Measurements from ENCODE around the gene C1orf53. TPM values are rescaled to one million over a fixed set of nuclear protein-coding genes. Genes with fewer than 3 reads are reported as not detected.

Gene C1orf53
- total RNA-seq, 1 experiment from 2014 or later, result 7.2 TPM

GRCh38 chr1:197944485-197944884, 42.1 kb downstream of the C1orf53 start:
- TF ChIP-seq TCF7L2 (IDR thresholded peaks at IDR 0.05; ENCODE audit: low read depth, low read length) (no peak), POLR2AphosphoS5 (IDR thresholded peaks at IDR 0.05; ENCODE audit: low read depth, low read length) (no peak), CTCF (IDR thresholded peaks at IDR 0.05) (no peak), REST (IDR thresholded peaks at IDR 0.05; ENCODE audit: insufficient read depth in 1 of 2, low read depth in 2 of 2, low read length in 1 of 2) (no peak), SIN3A (IDR thresholded peaks at IDR 0.05; ENCODE audit: borderline replicate concordance, insufficient read depth, low read depth, low read length) (no peak)
- intact Hi-C loops (cut with micrococcal nuclease; ENCODE audit: unreplicated experiment), result no loop called here
- Histone ChIP-seq H3K27ac (ENCODE audit: low read length) (no peak overlapping the region), H3K27me3 (ENCODE audit: control insufficient read depth, insufficient read depth, low read length) (no peaks in the 10 kb centered on the region), H3K4me3 (ENCODE audit: low read depth in 2 of 2, low read length in 2 of 2) (no peak overlapping the region), H3K9me3 (ENCODE audit: control insufficient read depth, insufficient read depth, low read depth, low read length) (no peaks in the 10 kb centered on the region), H3K4me1 (ENCODE audit: control insufficient read depth, insufficient read depth, low read length) (no peaks in the 10 kb centered on the region), H3K36me3 (ENCODE audit: control insufficient read depth, insufficient read depth, low read length) (no peaks in the 10 kb centered on the region)
- BruUV-seq (replicated peaks), result no TSS peak
- POLR2A ChIA-PET, result interaction anchor here (0.7 kb wide), 1 partner anchor 185 kb away, joined by 3 read pairs; no protein-coding TSS in a partner anchor
- CTCF ChIA-PET, result no interaction called here
- DNase-seq (ENCODE audit: low read depth, low spot score), result no peak
- in situ Hi-C loops (cut with HindIII; ENCODE audit: low pct_unique_long_range_greater_than_20kb, low sequenced_read_pairs), result no loop called here
- ATAC-seq, result no peak

GRCh38 chr1:197948926-197949899, 46.8 kb downstream of the C1orf53 start:
- BruUV-seq (replicated peaks), result no TSS peak
- no peaks in the 10 kb centered on the region for H3K36me3 ChIP-seq (ENCODE audit: control insufficient read depth, insufficient read depth, low read length)
- no peaks in the 10 kb centered on the region for H3K9me3 ChIP-seq (ENCODE audit: control insufficient read depth, insufficient read depth, low read depth, low read length)
- ChIA-PET CTCF (no interaction called here), POLR2A (no interaction called here)
- in situ Hi-C loops (cut with HindIII; ENCODE audit: low pct_unique_long_range_greater_than_20kb, low sequenced_read_pairs) (no loop called here), intact Hi-C loops (cut with micrococcal nuclease; ENCODE audit: unreplicated experiment) (no loop called here)
- no peaks in the 10 kb centered on the region for H3K27me3 ChIP-seq (ENCODE audit: control insufficient read depth, insufficient read depth, low read length)
- H3K4me1 ChIP-seq (ENCODE audit: control insufficient read depth, insufficient read depth, low read length), result no peaks in the 10 kb centered on the region
- ATAC-seq (no peak), DNase-seq (ENCODE audit: low read depth, low spot score) (no peak)
- H3K27ac ChIP-seq (ENCODE audit: low read length), result no peak overlapping the region
- no peak overlapping the region for H3K4me3 ChIP-seq (ENCODE audit: low read depth in 2 of 2, low read length in 2 of 2)
- TF ChIP-seq REST (IDR thresholded peaks at IDR 0.05; ENCODE audit: insufficient read depth in 1 of 2, low read depth in 2 of 2, low read length in 1 of 2) (no peak), CTCF (IDR thresholded peaks at IDR 0.05) (no peak), SIN3A (IDR thresholded peaks at IDR 0.05; ENCODE audit: borderline replicate concordance, insufficient read depth, low read depth, low read length) (no peak), TCF7L2 (IDR thresholded peaks at IDR 0.05; ENCODE audit: low read depth, low read length) (no peak)
